OCI-LY1 (cell line): Measurements from ENCODE around the gene RPP25L.

ENCODE experiments used
- H2AFZ ChIP-seq: fragments of 200-600 bp; sonication (generic), shearing (Covaris generic); 2 replicates; pipeline ENCODE4 v1.6.0; 2014; ENCODE audit warnings: antibody characterized with exemption, mild to moderate bottlenecking, low read length
- H3F3A ChIP-seq: fragments of 200-600 bp; sonication (generic), shearing (Covaris generic); 2 replicates; pipeline ENCODE4 v1.6.0; 2014; ENCODE audit warnings: mild to moderate bottlenecking, antibody characterized with exemption, low read length, moderate library complexity; ENCODE audit not compliant: insufficient read depth
- H3K27ac ChIP-seq: fragments of 200-600 bp; sonication (generic); 2 replicates; pipeline ENCODE4 v1.5.1; 2014; ENCODE audit warnings: low read length, mixed run types, mild to moderate bottlenecking, low read depth; ENCODE audit not compliant: poor library complexity, severe bottlenecking
- H3K27me3 ChIP-seq: fragments of 200-600 bp; sonication (generic); 2 replicates; pipeline ENCODE4 v1.6.0; 2014; ENCODE audit warnings: antibody characterized with exemption, mild to moderate bottlenecking, low read length, moderate library complexity; ENCODE audit not compliant: insufficient read depth
- H3K36me3 ChIP-seq: fragments of 200-600 bp; sonication (generic); 2 replicates; pipeline ENCODE4 v1.6.1; 2014; ENCODE audit warnings: mild to moderate bottlenecking, antibody characterized with exemption, low read length, moderate library complexity, mixed read lengths; ENCODE audit not compliant: insufficient read depth
- H3K4me1 ChIP-seq: fragments of 200-600 bp; sonication (generic); 2 replicates; pipeline ENCODE4 v1.5.1; 2014; ENCODE audit warnings: mild to moderate bottlenecking, low read length, moderate library complexity; ENCODE audit not compliant: insufficient read depth, severe bottlenecking
- H3K4me2 ChIP-seq: fragments of 200-600 bp; sonication (generic), shearing (Covaris generic); 2 replicates; pipeline ENCODE4 v1.6.1; 2014; ENCODE audit warnings: low read length
- H3K4me3 ChIP-seq: fragments of 200-600 bp; sonication (generic); 2 replicates; pipeline ENCODE4 v1.5.1; 2014; ENCODE audit warnings: low read length, low read depth, mild to moderate bottlenecking, mixed read lengths; ENCODE audit not compliant: poor library complexity, severe bottlenecking
- H3K79me2 ChIP-seq: fragments of 200-600 bp; shearing (Covaris generic); 2 replicates; pipeline ENCODE4 v1.6.1; 2016; ENCODE audit warnings: mixed run types, low read length, mixed read lengths; ENCODE audit not compliant: insufficient read depth
- H3K9ac ChIP-seq: fragments of 200-600 bp; sonication (generic), shearing (Covaris generic); 2 replicates; pipeline ENCODE4 v1.6.1; 2014; ENCODE audit warnings: mild to moderate bottlenecking, low read length, mixed read lengths
- H3K9me2 ChIP-seq: fragments of 200-600 bp; sonication (generic), shearing (Covaris generic); 2 replicates; pipeline ENCODE4 v1.6.1; 2014; ENCODE audit warnings: low read depth, mild to moderate bottlenecking, low read length, mixed read lengths
- H3K9me3 ChIP-seq: fragments of 200-600 bp; shearing (Covaris generic); 2 replicates; pipeline ENCODE4 v1.6.1; 2014; ENCODE audit warnings: low read length, mixed read lengths
- H4K20me1 ChIP-seq: fragments of 200-600 bp; sonication (generic), shearing (Covaris generic); 2 replicates; pipeline ENCODE4 v1.6.0; 2016; ENCODE audit warnings: mild to moderate bottlenecking, low read length; ENCODE audit not compliant: insufficient read depth
- CTCF ChIP-seq: fragments of 200-600 bp; sonication (generic), shearing (Covaris generic); IDR thresholded peaks from 2 replicates; pipeline ENCODE4 v1.5.1; 2017; ENCODE audit warnings: mild to moderate bottlenecking, antibody characterized with exemption, low read length, moderate library complexity, mixed read lengths
- EZH2 ChIP-seq: fragments of 200-600 bp; sonication (generic), shearing (Covaris generic); IDR thresholded peaks from 2 replicates; pipeline ENCODE4 v1.8.0; 2017; ENCODE audit warnings: borderline replicate concordance, mixed run types, mild to moderate bottlenecking, antibody characterized with exemption, low read length, moderate library complexity, mixed read lengths

Gene RPP25L

GRCh38 chr9:34591917-34592866 is 19.7 kb downstream of the RPP25L start:
- no peak overlapping the region for H3K9ac ChIP-seq
- no peaks in the 10 kb centered on the region for H3K9me3 ChIP-seq
- no peak for TF ChIP-seq EZH2
- no peak for TF ChIP-seq CTCF
- peaks cover 8% of the 10 kb centered on the region; the same call in 1 of the 2 replicates for H3K27me3 ChIP-seq
- H3K4me2 ChIP-seq = no peak overlapping the region
- no peaks in the 10 kb centered on the region for H3K9me2 ChIP-seq
- no peaks in the 10 kb centered on the region for H3K36me3 ChIP-seq
- H4K20me1 ChIP-seq = no peaks in the 10 kb centered on the region
- H3K79me2 ChIP-seq = no peaks in the 10 kb centered on the region
- no peak overlapping the region for H2AFZ ChIP-seq
- H3K27ac ChIP-seq = no peak overlapping the region
- no peaks in the 10 kb centered on the region for H3F3A ChIP-seq
- H3K4me1 ChIP-seq = no peaks in the 10 kb centered on the region
- no peak overlapping the region for H3K4me3 ChIP-seq

- no peaks in the 10 kb centered on the region for H3F3A ChIP-seq
- peak overlapping the region; percentile 9; the same call in 1 of the 2 replicates for H3K4me2 ChIP-seq
- no peak overlapping the region for H3K27ac ChIP-seq
- peaks cover 8% of the 10 kb centered on the region; the same call in 1 of the 2 replicates for H3K27me3 ChIP-seq
- no peak overlapping the region for H3K9ac ChIP-seq
- TF ChIP-seq EZH2 = no peak
- TF ChIP-seq CTCF = peak; percentile 88
- no peaks in the 10 kb centered on the region for H4K20me1 ChIP-seq
- no peaks in the 10 kb centered on the region for H3K36me3 ChIP-seq
- no peaks in the 10 kb centered on the region for H3K9me3 ChIP-seq
- H3K79me2 ChIP-seq = no peaks in the 10 kb centered on the region
- no peaks in the 10 kb centered on the region for H3K4me1 ChIP-seq
- no peak overlapping the region for H2AFZ ChIP-seq
- H3K9me2 ChIP-seq = no peaks in the 10 kb centered on the region
- no peak overlapping the region for H3K4me3 ChIP-seq
Observed at GRCh38 chr9:34591248-34591916, 20.5 kb downstream of the RPP25L start.

- no peak overlapping the region for H3K9ac ChIP-seq
- no peak overlapping the region for H2AFZ ChIP-seq
- H3F3A ChIP-seq = no peaks in the 10 kb centered on the region
- no peak for TF ChIP-seq CTCF
- no peak for TF ChIP-seq EZH2
- H3K4me1 ChIP-seq = no peaks in the 10 kb centered on the region
- H3K4me2 ChIP-seq = peak overlapping the region; percentile 34; the same call in 1 of the 2 replicates
- H3K9me2 ChIP-seq = no peaks in the 10 kb centered on the region
- no peaks in the 10 kb centered on the region for H3K9me3 ChIP-seq
- no peaks in the 10 kb centered on the region for H3K36me3 ChIP-seq
- H4K20me1 ChIP-seq = no peaks in the 10 kb centered on the region
- H3K79me2 ChIP-seq = no peaks in the 10 kb centered on the region
- H3K4me3 ChIP-seq = no peak overlapping the region
- H3K27me3 ChIP-seq = peaks cover 13% of the 10 kb centered on the region; the same call in 1 of the 2 replicates
- H3K27ac ChIP-seq = no peak overlapping the region
Observed at GRCh38 chr9:34590381-34591247, 21.3 kb downstream of the RPP25L start.
